ENCODE data around the gene TULP4. TPM values are rescaled to one million over a fixed set of nuclear protein-coding genes. Genes with fewer than 3 reads are reported as not detected.

The TULP4 gene
- total and polyA plus RNA-seq, 2 experiments from 2014 or later: 20.0 to 118 TPM

GRCh38 chr6:158558415-158559306 lies 246.4 kb downstream of the TULP4 start:
- peaks cover 22% of the 10 kb centered on the region for H3K4me1 ChIP-seq (ENCODE audit: low read depth)
- H3K36me3 ChIP-seq: no peaks in the 10 kb centered on the region
- H3K9me3 ChIP-seq (ENCODE audit: low read depth): no peaks in the 10 kb centered on the region
- H3K27me3 ChIP-seq: no peaks in the 10 kb centered on the region
- DNase-seq (ENCODE audit: low read depth in 1 of 2, low spot score in 1 of 2): no peak
- TF ChIP-seq CTCF (IDR thresholded peaks at IDR 0.05; ENCODE audit: low read depth, low read length): no peak
- H3K4me3 ChIP-seq: peak overlapping the region; percentile 98
- peak overlapping the region; percentile 9 for H3K27ac ChIP-seq

GRCh38 chr6:158559338-158559894 lies 247.2 kb downstream of the TULP4 start:
- no peak for TF ChIP-seq CTCF (IDR thresholded peaks at IDR 0.05; ENCODE audit: low read depth, low read length)
- Histone ChIP-seq H3K36me3 (no peaks in the 10 kb centered on the region), H3K27me3 (no peaks in the 10 kb centered on the region), H3K27ac (peak overlapping the region; percentile 92), H3K4me1 (ENCODE audit: low read depth) (peaks cover 22% of the 10 kb centered on the region), H3K4me3 (peak overlapping the region; percentile 98), H3K9me3 (ENCODE audit: low read depth) (no peaks in the 10 kb centered on the region)
- no peak for DNase-seq (ENCODE audit: low read depth in 1 of 2, low spot score in 1 of 2)

- Histone ChIP-seq H3K27ac (peak within 1 kb of the TSS; percentile 92), H3K27me3 (no peaks in the 10 kb centered on the region), H3K4me3 (peak within 1 kb of the TSS; percentile 98), H3K4me1 (ENCODE audit: low read depth) (peaks cover 22% of the 10 kb centered on the region), H3K36me3 (no peaks in the 10 kb centered on the region), H3K9me3 (ENCODE audit: low read depth) (no peaks in the 10 kb centered on the region)
- peak; percentile 90 to 93 for DNase-seq (ENCODE audit: low read depth in 1 of 2, low spot score in 1 of 2)
- TF ChIP-seq CTCF (IDR thresholded peaks at IDR 0.05; ENCODE audit: low read depth, low read length): no peak
Measured at GRCh38 chr6:158559895-158560835, 247.9 kb downstream of the TULP4 start, which contains the start of gene TMEM181. Gene TMEM181 (plus strand): TSS chr6:158560091. CDS start chr6:158560225, 134 bp downstream.

- H3K9me3 ChIP-seq (ENCODE audit: low read depth): no peaks in the 10 kb centered on the region
- peak overlapping the region; percentile 98 for H3K4me3 ChIP-seq
- peak overlapping the region; percentile 92 for H3K27ac ChIP-seq
- peak in 1 of 2 donors; percentile 28 for DNase-seq (ENCODE audit: low read depth in 1 of 2, low spot score in 1 of 2)
- TF ChIP-seq CTCF (IDR thresholded peaks at IDR 0.05; ENCODE audit: low read depth, low read length): no peak
- H3K36me3 ChIP-seq: no peaks in the 10 kb centered on the region
- H3K27me3 ChIP-seq: no peaks in the 10 kb centered on the region
- H3K4me1 ChIP-seq (ENCODE audit: low read depth): peaks cover 22% of the 10 kb centered on the region
Measured at GRCh38 chr6:158560836-158561320, 248.6 kb downstream of the TULP4 start.

Other genes starting within 250 kb of the TULP4 start
- 6.4 and 8.7 TPM in 2 replicates for gene SERAC1, start 144.2 kb upstream of the TULP4 start, total RNA-seq
- gene SERAC1, start 144.2 kb upstream of the TULP4 start, polyA plus RNA-seq: 10.2 and 17.4 TPM in 2 replicates
- gene GTF2H5, start 144.1 kb upstream of the TULP4 start, total RNA-seq: 4.1 and 5.2 TPM in 2 replicates
- gene GTF2H5, start 144.1 kb upstream of the TULP4 start, polyA plus RNA-seq: 52.8 and 64.1 TPM in 2 replicates
- 18.5 and 21.0 TPM in 2 replicates for gene TMEM181, start 247.6 kb downstream of the TULP4 start, total RNA-seq
- 17.9 and 25.0 TPM in 2 replicates for gene TMEM181, start 247.6 kb downstream of the TULP4 start, polyA plus RNA-seq

Data from cardiac muscle cell (in vitro differentiated cells and primary cell).